Activated CD4-positive, alpha-beta T cell treated with anti-CD3 and anti-CD28 coated beads for 24 hours (primary cell): Measurements from ENCODE around the gene UBE2O.

ENCODE experiments used
- DNase-seq, 2 donors: peaks; one replicate each; pipeline ENCODE4 v3.0.0-alpha.2; 2020; ENCODE audit warnings: low read depth in 2 of 2

The UBE2O gene

GRCh38 chr17:76439314-76439928, 13.5 kb downstream of the UBE2O start:
- DNase-seq = no peak

DNA sequence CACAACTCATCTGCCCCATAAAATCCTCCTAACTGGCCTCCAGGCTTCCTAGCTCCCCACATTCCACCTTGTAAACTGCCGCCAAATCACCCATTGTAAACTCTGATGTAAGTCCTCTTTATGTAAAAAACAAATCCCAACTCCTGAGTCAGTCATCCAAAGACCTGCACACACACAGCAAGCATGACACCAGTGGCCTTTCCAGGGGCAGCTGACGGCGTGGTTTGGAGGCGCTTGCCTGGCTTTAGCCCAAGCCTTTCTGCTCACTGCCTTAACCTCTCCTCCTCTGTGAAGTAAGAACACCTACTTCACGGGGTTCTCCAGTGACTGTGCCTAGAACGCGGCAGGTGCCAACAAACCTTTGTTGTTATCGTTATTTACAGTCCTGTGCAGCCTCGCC, 14.0 kb downstream of the UBE2O start:
- no peak for DNase-seq

GRCh38 chr17:76437467-76438402, 15.2 kb downstream of the UBE2O start:
- no peak for DNase-seq

DNA sequence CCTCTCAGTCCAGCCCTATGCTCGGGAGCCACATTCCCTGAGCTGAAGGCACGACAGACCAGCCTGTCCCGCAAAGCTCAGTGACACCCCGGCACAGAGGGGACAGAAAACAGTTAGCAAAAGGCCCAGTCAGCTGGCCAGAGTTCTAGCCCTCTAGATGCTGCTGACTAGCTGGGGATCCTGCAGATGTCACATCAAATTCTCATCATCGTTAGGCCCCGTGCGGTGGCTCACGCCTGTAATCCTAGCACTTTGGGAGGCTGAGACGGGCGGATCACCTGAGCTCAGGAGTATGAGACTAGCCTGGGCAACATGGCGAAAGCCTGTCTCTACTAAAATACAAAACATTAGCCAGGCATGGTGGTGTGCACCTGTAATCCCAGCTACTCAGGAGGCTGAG, 17.2 kb downstream of the UBE2O start:
- DNase-seq = no peak

- no peak for DNase-seq
Observed at GRCh38 chr17:76434870-76435269, 18.1 kb downstream of the UBE2O start.

GRCh38 chr17:76433693-76434092, 19.3 kb downstream of the UBE2O start:
- no peak for DNase-seq

DNA sequence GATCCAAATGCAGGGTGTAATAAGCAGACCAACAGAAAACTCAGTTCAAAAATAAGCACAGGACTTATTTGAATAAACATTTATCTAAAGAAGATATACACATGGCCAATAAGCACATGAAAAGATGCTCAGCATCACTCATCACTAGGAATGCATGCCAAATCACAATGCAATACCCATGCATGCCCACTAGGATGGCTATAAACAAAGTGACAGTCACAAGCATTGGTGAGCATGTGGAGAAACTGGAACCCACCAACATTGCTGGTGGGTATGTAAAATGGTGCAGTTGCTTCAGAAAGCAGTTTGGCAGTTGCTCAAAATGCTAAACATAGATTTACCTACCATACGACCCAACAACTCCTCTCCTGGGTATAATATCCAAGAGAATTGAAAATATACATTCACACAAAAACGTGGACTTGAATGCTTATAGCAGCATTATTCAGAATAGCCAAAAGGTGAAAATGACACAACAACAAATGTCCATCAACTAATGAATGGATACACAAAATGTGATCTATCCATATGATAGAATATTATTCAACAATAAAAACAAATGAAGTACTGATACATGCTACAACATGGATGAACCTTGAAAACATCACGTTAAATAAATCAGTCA, 20.1 kb downstream of the UBE2O start:
- DNase-seq = no peak

GRCh38 chr17:76432004-76432403, 20.9 kb downstream of the UBE2O start:
- no peak for DNase-seq

- DNase-seq = no peak
Observed at GRCh38 chr17:76431509-76431908, 21.4 kb downstream of the UBE2O start.

- no peak for DNase-seq
Observed at GRCh38 chr17:76428511-76428910, 24.4 kb downstream of the UBE2O start.

DNA sequence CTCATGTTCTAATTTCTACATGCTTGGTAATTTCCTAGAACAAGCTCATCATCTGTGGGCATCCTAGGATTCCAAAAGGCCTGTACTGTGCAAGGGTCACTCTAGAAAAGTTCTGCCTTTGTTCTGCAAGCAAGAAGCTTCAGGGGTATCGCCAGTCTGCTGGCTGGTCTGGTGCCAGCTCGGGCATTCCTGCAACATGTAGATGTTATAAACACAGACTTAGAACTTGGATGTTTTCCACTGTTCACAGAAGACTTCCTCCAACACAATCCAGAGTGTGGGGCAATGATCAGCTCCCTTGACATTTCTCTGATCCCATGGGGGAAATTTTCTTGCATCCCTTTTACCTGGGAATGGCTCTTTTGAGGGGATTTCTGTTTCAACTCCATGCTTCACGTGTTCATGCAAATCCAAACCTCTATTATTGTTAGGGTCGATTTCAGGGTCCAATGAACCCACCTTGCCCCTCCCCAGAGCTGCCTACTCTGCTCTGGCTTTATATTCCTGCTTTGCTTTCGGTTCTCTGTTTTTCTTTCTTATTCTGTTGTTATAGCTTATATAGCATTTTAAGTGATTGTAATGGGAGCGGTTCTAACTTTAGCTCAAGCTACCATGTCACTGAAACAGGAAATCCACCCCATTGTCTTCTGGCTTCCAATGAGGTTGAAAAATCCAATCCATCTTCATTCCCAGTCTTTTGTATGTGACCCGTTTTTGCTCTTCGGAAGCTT, 25.3 kb downstream of the UBE2O start:
- no peak for DNase-seq

- no peak for DNase-seq
Observed at GRCh38 chr17:76426853-76427252, 26.1 kb downstream of the UBE2O start.

GRCh38 chr17:76422860-76423259, 30.1 kb downstream of the UBE2O start:
- no peak for DNase-seq

GRCh38 chr17:76422406-76422805, 30.5 kb downstream of the UBE2O start:
- no peak for DNase-seq

DNA sequence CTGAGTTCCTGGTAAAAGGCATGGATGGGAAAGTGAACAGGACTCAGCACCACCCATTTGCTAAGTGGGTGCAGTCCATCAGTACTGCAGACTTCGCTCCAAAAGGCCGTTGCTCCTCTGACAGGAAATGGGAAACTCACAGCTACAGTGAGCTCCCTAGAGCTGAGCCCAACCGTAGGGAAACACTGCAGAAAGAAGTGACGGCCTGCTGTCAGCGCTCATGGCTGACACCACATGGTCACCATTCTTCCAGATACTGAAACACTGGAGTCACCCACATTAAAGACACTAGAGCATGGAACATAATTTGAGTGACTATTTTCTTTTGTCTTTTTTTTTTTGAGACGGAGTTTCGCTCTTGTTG, 31.9 kb downstream of the UBE2O start:
- DNase-seq = no peak

GRCh38 chr17:76420356-76421043, 32.5 kb downstream of the UBE2O start:
- no peak for DNase-seq

DNA sequence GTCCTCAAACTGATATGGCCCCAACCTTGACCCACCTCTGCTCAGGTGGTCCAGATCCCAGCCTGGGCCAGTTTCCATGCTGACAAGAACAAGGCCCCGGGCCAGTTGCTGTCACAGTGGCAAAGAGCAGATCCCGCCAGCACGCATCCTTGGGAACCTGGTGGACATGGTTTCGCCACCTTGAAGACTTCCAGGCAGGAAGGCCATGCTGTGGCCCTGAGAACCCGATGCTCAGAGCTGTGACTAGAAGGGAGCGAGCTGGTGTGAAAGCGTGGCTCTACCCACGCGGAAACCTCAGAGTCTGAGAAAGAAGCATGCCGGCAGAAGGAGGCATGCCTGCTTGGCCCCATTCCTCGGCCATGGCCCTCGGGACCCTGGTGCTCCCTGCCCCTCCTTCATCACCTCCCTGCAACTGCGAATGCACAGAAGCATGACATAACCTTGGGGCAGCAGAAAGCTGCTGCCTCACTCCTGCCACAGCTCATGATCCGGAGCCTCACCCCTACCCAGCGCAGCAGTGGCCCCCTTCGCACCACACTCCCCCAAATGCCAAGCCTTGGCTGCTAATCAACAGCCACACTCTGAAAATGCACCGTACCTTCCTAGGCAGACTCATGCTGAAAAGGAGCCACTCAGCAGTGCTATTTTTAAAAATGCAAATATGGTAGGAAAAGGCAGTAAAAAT, 33.2 kb downstream of the UBE2O start:
- DNase-seq = no peak

GRCh38 chr17:76417499-76418143, 35.3 kb downstream of the UBE2O start:
- DNase-seq = no peak

DNA sequence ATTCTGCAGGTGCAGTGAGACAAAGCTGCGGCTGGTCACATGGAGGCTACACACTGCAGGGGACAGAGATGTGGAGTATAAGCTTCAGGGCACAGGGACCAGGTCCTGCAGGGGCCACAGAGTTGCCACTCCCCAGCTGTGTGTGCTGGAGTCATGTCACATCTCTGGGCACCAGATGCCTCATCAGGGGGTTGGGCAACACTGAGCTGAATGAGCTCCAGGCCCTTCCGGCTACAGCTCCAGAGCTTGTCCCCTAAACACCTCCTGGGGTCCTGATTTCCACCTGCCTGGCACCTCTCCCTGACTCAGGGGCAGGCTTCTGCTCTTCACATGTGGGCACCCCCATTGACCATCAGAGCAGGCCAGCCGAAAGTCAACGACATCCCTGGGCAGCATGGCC, 36.1 kb downstream of the UBE2O start:
- DNase-seq = no peak

DNA sequence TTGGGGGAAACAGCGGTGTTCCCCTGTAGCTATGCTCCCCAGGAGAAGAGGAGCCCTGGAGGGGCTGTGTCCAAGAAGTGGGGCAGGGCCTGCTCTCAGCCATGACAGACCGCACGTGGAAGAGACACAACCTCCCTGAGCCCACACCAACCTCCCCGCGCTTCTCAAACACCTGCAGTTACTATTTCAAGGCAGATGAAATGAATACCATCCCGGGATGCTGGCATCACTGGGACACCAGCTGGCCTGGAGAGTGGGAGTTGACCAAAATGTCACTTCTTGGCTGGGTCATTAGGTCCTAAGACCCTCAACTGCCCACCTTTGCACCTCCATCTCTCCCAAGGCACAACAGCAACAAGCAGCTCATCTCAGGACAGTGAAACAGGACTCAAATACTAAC, 36.5 kb downstream of the UBE2O start:
- no peak for DNase-seq

DNA sequence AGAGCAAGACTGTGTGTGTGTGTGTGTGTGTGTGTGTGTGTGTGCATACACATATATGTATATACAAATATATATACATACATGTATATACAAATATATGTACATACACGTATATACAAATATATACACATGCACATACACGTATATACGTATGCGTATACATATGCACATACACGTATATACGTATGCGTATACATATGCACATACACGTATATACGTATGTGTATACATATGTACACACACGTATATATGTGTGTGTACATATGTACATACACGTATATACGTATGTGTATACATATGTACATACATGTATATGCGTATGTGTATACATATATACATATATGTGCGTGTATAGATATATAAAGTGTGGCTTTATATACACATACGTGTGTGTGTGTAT, 37.2 kb downstream of the UBE2O start:
- DNase-seq = no peak
